Ammon's horn (tissue), 1 donor: Measurements from ENCODE around the gene ALOX12B.
A peak's percentile ranks its signal among the peaks of the same experiment; 100 is the strongest.
"Not testable (repeated sequence)": the region's sequence is repeated elsewhere in the genome, so short reads cannot be mapped to it uniquely, and the experiment has no call there.

ENCODE experiments used
- DNase-seq: peaks from one replicate; pipeline ENCODE4 v3.0.0-alpha.2; 2016; ENCODE audit warnings: low spot score

The ALOX12B gene

GRCh38 chr17:8118769-8119580 is 31.5 kb upstream of the ALOX12B start:
- DNase-seq = peak; percentile 88

DNA sequence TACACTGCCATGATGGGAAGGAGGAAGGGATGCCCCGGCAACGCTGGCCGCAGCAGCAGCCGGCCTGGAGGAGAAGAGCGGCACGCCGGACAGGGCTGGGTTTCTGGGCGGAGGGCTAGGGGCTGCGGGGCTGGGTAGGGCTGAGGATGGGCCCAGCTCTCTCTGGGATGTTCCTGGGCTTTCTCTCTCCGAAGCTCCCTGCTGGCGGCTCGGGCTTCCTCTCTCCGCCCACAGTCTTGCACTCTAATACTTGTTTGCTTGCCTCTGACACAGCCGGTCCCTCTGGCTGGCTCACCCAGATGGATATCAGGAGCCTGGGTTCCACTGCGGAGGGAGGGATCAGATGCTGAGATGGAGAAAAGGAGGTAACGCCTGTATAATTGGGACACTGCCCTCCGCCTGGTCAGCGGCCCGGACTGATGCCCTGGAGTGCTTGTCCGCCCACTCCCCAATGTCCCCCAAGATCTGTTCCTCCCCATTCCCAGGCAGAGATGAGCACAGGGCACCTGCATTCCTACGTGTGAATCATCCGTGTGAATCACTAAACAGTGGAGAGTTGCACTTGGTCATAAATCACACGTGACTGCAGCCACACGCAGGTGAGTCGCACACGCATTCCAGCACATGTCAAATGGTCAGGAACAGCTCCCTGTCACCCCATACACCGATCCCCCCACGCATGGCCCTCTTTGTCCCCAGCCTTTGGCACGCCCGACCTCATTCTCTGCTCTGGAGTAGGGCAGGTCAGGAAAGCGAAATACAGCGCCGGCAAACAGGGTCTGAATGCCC is 30.7 kb upstream of the ALOX12B start, which contains the start of gene ALOXE3:
TSS of gene ALOXE3 (minus strand) at position 535 of the 789 bp plus-strand sequence. CDS start at position 11, 524 bp downstream.
- peak; percentile 23 for DNase-seq

- DNase-seq = no peak
Measured at GRCh38 chr17:8117367-8117979, 30.0 kb upstream of the ALOX12B start.

DNA sequence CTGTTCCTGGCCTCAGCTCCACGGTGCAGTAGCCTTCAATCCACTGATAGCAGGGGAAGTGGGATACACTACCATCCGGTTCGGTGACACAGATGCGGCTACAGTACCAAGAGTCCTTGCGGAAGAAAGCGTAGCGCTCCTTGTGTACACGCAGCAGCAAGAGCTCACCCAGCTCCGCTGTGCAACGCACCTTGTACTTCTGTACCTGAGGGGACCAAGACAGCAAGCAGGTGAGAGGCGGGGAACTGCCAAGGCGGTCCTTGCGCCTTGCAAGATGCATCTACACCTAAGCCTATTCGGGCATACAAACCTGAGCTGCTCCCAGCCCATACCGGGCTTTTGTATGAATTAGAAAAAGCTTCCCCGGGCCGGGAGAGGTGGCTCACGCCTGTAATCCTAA is 29.3 kb upstream of the ALOX12B start:
- DNase-seq = no peak

DNA sequence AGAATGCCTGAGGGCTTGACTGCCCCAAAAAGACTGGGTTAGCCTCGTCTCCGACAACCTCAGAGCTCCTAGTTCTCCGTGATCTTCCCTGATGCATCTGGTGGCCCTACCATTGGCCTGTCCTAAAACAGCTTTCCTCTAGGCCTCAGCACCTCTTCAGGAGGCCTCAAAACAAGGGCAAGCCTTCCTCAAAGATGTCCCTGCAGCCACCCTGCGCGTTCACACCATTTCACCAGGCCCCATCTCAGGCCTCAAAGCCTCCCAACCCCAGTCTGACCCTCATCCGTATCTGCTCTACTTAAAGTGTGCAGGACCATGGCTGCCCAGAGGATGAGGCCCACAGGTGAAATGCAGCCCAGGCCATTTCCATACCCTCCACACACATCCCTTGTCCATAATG is 23.4 kb upstream of the ALOX12B start:
- no peak for DNase-seq

DNA sequence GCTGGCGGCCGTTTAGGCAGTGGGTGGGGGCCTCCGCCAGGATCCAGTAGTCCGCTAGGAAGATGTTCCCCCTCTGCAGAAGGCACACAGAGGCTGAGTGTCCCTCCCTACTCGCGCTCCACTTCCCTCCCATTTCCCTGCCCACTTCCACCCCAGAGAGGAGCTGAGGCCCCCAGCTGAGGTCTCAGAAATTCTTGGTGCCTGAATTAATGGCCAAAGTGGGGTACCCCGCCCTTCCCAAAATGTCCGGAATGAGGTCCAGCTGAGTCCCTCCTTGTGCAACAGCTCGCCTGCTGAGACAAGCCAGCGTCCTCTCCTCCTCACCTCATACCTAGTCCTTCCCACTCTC is 22.9 kb upstream of the ALOX12B start:
- DNase-seq = no peak

- DNase-seq = peak; percentile 31
Measured at GRCh38 chr17:8109661-8110455, 22.3 kb upstream of the ALOX12B start.

- DNase-seq = no peak
Measured at GRCh38 chr17:8108972-8109660, 21.6 kb upstream of the ALOX12B start.

GRCh38 chr17:8106980-8107379 is 19.5 kb upstream of the ALOX12B start:
- not testable (repeated sequence) for DNase-seq

- no peak for DNase-seq
Measured at GRCh38 chr17:8105957-8106398, 18.5 kb upstream of the ALOX12B start.

DNA sequence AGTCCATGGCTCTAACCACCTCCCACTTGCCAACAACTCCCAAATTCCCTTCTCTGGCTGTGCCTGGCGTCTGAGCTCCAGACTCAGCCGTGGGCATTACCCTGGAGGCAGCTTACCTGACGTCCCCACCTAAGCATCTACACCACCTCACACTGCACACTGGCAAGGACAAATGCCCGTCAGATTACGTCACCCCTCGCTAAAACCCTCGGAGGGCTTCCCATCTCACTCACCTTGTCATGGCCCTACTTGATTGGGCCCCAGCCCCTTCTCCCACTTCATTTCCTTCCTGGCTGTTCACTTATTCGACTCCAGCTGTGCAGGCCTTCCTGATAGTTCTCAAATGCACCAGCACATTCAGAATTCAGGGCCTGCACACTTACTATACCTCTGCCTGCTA is 17.4 kb upstream of the ALOX12B start:
- no peak for DNase-seq

DNA sequence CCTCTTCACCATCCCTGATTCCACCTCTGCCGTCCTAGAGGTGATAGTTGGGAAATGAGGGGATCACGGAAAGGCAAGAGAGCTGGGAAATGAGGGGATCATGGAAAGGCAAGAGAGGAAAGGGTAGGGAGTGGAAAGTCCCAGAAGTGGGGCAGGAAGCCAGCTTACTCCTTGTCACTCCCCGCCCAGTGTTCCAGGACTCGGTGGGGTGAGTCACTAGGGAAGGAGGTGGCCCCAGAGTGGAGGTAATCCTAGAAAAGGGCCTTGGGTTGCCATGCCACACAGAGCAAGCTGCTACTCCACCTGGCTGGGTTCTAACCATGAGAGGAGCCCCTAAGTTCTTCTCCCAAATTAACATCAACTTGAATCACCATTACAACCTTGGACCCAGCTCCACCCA is 16.0 kb upstream of the ALOX12B start:
- DNase-seq = no peak

DNA sequence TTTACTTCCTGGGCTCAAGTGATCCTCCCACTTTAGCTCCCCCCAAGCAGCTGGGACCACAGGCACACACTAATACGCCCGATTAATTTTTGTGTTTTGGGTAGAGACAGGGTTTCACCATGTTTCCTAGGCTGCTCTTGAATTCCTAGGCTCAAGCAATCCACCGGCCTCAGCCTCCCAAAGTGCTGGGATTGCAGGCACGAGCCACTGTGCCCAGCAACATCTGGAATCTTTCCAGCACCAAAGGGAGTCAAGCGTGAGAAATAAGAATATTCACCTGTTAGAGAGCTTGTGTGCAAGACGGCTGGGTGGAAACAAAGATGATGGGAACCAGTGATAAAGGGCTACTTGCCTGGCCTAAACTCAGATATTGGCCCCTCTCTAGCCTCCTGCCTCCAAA is 14.2 kb upstream of the ALOX12B start:
- DNase-seq = no peak

GRCh38 chr17:8100763-8101162 is 13.2 kb upstream of the ALOX12B start:
- no peak for DNase-seq

DNA sequence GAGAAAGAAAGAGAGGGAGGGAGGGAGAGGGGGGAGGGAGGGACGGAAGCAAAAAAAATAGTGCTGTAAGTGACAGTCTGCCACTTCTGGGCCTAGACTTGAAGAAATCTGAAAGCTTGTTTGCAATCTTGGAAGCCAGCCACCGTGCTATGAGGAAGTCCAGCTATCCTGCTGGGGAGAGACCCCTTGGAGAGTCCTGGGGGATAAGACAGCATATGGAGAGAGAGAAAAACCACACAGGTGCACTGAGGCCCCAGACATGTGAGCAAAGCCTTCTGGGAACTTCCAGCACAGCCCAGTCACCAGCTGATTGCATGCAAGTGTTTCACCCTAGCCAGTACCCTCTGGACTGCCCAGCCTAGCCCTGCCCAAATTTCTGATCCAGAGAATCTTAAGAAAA is 12.6 kb upstream of the ALOX12B start:
- no peak for DNase-seq

- DNase-seq = no peak
Measured at GRCh38 chr17:8096541-8096940, 9.0 kb upstream of the ALOX12B start.

DNA sequence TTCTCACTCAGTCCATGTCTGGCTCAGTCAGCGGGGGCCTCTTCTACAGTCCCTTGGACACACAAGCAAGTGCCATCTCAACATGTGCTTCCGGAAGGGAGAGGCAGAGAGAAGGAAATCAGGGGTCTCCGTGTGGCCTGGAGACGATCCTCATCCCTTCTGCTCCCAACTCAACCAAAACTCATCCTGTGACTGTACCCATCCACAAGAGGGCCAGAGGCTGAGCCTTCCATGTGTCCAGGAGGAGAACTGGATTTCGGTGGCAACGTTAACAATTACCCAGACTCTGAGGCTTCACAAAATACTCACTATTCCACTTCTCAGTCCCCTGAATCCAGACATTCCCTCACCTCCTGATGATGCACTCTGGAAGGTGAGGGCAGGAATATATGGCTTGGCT is 7.8 kb upstream of the ALOX12B start:
- DNase-seq = no peak

DNA sequence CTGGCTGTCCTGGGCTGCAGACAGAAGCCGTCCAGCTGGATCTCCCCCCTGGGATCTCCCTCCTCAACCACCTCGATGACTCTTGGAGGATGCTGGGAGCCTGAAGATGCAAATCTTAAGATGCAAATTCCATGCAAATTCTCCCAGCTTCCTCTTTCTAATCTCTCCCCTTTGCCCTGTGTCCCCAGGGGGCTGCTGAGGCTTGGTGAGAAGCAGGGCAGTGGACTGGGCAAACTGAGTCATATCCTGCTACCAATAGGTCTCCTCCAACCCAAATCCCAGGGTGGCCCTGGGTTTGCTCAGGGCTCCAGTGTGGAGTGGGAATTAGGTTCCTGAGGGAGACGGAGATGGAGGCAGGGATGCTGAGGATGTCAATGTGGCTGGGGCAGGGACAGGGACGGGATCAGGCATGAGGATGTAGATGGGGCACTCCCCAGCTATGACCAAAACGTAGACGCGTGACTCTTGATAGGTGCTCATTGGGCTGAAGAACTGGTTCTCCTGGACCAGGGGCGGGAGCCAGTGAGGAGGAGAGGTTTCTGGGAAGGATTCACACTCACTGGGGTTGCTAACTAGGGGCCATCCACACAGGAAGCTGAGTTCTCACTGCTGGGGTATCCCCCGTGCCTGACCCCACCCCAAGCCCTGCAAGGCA is 3.6 kb upstream of the ALOX12B start:
- DNase-seq = no peak

- DNase-seq = no peak
Measured at GRCh38 chr17:8089728-8090127, 2.2 kb upstream of the ALOX12B start.

- no peak for DNase-seq
Measured at GRCh38 chr17:8087952-8088230, 375 bp upstream of the ALOX12B start.

GRCh38 chr17:8084250-8084649 is 3.3 kb downstream of the ALOX12B start:
- DNase-seq = no peak
